Heart right ventricle (tissue), 16 donors: Measurements from ENCODE around the gene STMN3. TPM values are rescaled to one million over a fixed set of nuclear protein-coding genes. Genes with fewer than 3 reads are reported as not detected.

Experiments
- ATAC-seq, 8 donors: fragments of 200-7000 bp; cut with Tn5 transposase; one replicate each; pipeline ENCODE4 v1.9.1; 2020; ENCODE audit warnings: mild to moderate bottlenecking in 8 of 8, moderate library complexity in 8 of 8, moderate number of reproducible peaks in 1 of 8
- DNase-seq, 2 donors: peaks; one replicate each; pipeline ENCODE4 v3.0.0-alpha.2; 2020
- H3K27ac ChIP-seq, 10 donors: fragments of 200-600 bp; sonication (generic) in 2 of 10; one replicate each; pipeline versions ENCODE4 v1.5.0 to v1.8.0; 2020 to 2022; ENCODE audit warnings: mild to moderate bottlenecking in 3 of 10
- H3K27me3 ChIP-seq, 7 donors: fragments of 200-600 bp; one replicate each; pipeline ENCODE4 v1.8.0; 2021 to 2022; ENCODE audit warnings: mild to moderate bottlenecking in 2 of 7
- H3K36me3 ChIP-seq, 9 donors: fragments of 200-600 bp; sonication (generic) in 1 of 9; one replicate each; pipeline versions ENCODE4 v1.5.0 to v1.8.0; 2020 to 2022; ENCODE audit warnings: mild to moderate bottlenecking in 2 of 9
- H3K4me1 ChIP-seq, 9 donors: fragments of 200-600 bp; sonication (generic) in 1 of 9; one replicate each; pipeline versions ENCODE4 v1.5.0 to v1.8.0; 2020 to 2022; ENCODE audit warnings: mild to moderate bottlenecking in 4 of 9
- H3K4me3 ChIP-seq, 10 donors: fragments of 200-600 bp; sonication (generic) in 2 of 10; one replicate each; pipeline versions ENCODE4 v1.5.0 to v1.8.0; 2020 to 2022; ENCODE audit warnings: mild to moderate bottlenecking in 7 of 10, moderate library complexity in 2 of 10
- H3K9me3 ChIP-seq, 11 donors: fragments of 200-600 bp in 10 of 11; sonication (generic) in 2 of 11; one replicate each; pipeline versions ENCODE4 v1.5.0 to v1.8.0; 2013 to 2022; ENCODE audit warnings: mild to moderate bottlenecking in 2 of 11, control low read depth in 1 of 11, moderate library complexity in 1 of 11
- WGBS, 2 donors: extraction: QIAGEN DNeasy Blood & Tissue Kit; methylation state at CpG; one replicate each; pipeline ENCODE4 v1.1.7; 2013; ENCODE audit warnings: inconsistent platforms in 1 of 2; 5-methylcytosine and 5-hydroxymethylcytosine counted together
- intact Hi-C, 10 donors: fragments of 100-400 bp; cut with DNase I; formaldehyde crosslinking; loops; one replicate each; pipeline versions ENCODE4 v1.11.1 to v1.14.2; 2022
- polyA plus RNA-seq, 2 donors: library from polyadenylated mRNA; stranded (reverse); fragments of 200-250 nt; gene quantifications; one replicate each; pipeline ENCODE4 v1.2.3, GENCODE V29; 2013
- total RNA-seq, 10 donors: library from RNA; stranded (reverse); fragmentation: NEBNext Ultra II Directional in 3 of 10; extraction: Animal tissue kit (Norgen Biotek cat#: 25700) in 3 of 10; gene quantifications; one replicate each; pipeline versions ENCODE4 v1.2.1 to v1.2.4, GENCODE V29; 2021 to 2023
- TF ChIP-seq, protein P1 (sequence below), 9 donors: fragments of 200-600 bp; sonication (generic) in 2 of 9; IDR thresholded peaks; one replicate each; pipeline versions ENCODE4 v1.5.0 to v1.8.0; 2021 to 2022; ENCODE audit warnings: antibody characterized with exemption in 9 of 9, mild to moderate bottlenecking in 5 of 9, moderate library complexity in 1 of 9
- donor health status: Arrhythmogenic right ventricular cardiomyopathy.
- donor health status: ischemic (EF 13 %, LVEDD 7.1; RV severe dilation, severe dysfunction).
- donor health status: healthy with polysubstance abuse.
- donor health status: DM: no; HTN: yes; CAD: no.
- donor health status: DM: no; HTN: no; CAD: no.
- donor health status: ischemic (EF 25% LVEDD 6.9; RV normal size, moderate dysfunction).
- donor health status: ischemic (EF 25% LVEDD 5.7; RV mildly dilated, moderate dysfunction).
- donor health status: healthy.
- donor health status: DM: yes; HTN: yes; CAD: no.
- donor health status: Ischemic cardiomyopathy.
- donor health status: ischemic (EF 35%, LVEDD 5.7; RV mildly dilated, moderate dysfunction).
- donor health status: nonischemic (EF 11% LVEDD 7.7; RV severe dilation, severe dysfunction).
- donor health status: DM: yes; HTN: yes; CAD: no.
- donor health status: PGD.
- donor health status: ischemic (EF 29% LVEDD 5.4; RV normal size, mild dysfunction).
- donor health status: nonischemic (EF 23%, LVEDD 6.1; RV moderate dilation, normal function).

The STMN3 gene
- total and polyA plus RNA-seq, 12 donors, result 1.7 to 9.9 (median 3.9) TPM

GRCh38 chr20:63664143-63664851, 11.1 kb upstream of the STMN3 start:
- Histone ChIP-seq H3K27me3 (no peaks in the 10 kb centered on the region), H3K27ac (no peak overlapping the region), H3K36me3 (peaks cover 0 to 87% (median 22%) of the 10 kb centered on the region in 9 donors), H3K4me3 (no peak overlapping the region), H3K4me1 (peaks cover 2 to 9% (median 6%) of the 10 kb centered on the region in 9 donors), H3K9me3 (no peaks in the 10 kb centered on the region)
- no peak for DNase-seq
- peak in 1 of 8 donors; percentile 4 for ATAC-seq
- WGBS, 2 donors, result 90 to 92% methylated on average over 20 to 22 of the region's 22 CpGs
- intact Hi-C loops, result no loop called here
- TF ChIP-seq, protein P1, sequence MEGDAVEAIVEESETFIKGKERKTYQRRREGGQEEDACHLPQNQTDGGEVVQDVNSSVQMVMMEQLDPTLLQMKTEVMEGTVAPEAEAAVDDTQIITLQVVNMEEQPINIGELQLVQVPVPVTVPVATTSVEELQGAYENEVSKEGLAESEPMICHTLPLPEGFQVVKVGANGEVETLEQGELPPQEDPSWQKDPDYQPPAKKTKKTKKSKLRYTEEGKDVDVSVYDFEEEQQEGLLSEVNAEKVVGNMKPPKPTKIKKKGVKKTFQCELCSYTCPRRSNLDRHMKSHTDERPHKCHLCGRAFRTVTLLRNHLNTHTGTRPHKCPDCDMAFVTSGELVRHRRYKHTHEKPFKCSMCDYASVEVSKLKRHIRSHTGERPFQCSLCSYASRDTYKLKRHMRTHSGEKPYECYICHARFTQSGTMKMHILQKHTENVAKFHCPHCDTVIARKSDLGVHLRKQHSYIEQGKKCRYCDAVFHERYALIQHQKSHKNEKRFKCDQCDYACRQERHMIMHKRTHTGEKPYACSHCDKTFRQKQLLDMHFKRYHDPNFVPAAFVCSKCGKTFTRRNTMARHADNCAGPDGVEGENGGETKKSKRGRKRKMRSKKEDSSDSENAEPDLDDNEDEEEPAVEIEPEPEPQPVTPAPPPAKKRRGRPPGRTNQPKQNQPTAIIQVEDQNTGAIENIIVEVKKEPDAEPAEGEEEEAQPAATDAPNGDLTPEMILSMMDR (IDR thresholded peaks at IDR 0.05), result no peak

- no peak for ATAC-seq
- peaks cover 5 to 14% (median 12%) of the 10 kb centered on the region in 9 donors for H3K4me1 ChIP-seq
- 92 to 93% methylated on average over 23 to 26 of the region's 26 CpGs for WGBS, 2 donors
- DNase-seq, result no peak
- TF ChIP-seq, protein P1 (IDR thresholded peaks at IDR 0.05), result no peak
- no peak overlapping the region for H3K27ac ChIP-seq
- H3K4me3 ChIP-seq, result no peak overlapping the region
- no peaks in the 10 kb centered on the region for H3K9me3 ChIP-seq
- intact Hi-C loops, result no loop called here
- peaks cover 0 to 79% (median 21%) of the 10 kb centered on the region in 9 donors for H3K36me3 ChIP-seq
- H3K27me3 ChIP-seq, result no peaks in the 10 kb centered on the region
Measured at GRCh38 chr20:63663332-63664066, 10.3 kb upstream of the STMN3 start.

DNA sequence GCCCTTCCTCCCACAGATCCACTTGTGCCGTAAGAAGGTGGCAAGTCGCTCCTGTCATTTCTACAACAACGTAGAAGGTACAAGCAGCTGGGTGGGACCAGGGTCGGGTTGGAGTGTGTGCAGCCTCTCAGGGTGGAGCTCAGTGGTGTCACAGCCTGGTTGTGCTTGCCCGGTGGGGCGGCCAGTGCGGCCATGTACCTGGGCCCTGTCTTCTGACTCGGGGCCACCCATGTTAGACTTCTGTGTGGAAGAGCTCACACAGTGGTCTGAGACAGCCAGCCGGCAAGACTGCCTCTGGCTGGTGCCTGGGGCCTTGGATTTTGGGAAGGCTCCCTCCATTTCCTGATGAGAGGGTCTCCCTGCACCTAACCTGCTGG, 9.6 kb upstream of the STMN3 start:
- ATAC-seq (no peak), DNase-seq (no peak)
- Histone ChIP-seq H3K9me3 (no peaks in the 10 kb centered on the region), H3K27ac (no peak overlapping the region), H3K4me1 (peaks cover 5 to 17% (median 14%) of the 10 kb centered on the region in 9 donors), H3K27me3 (no peaks in the 10 kb centered on the region), H3K36me3 (peaks cover 0 to 72% (median 16%) of the 10 kb centered on the region in 9 donors), H3K4me3 (no peak overlapping the region)
- TF ChIP-seq, protein P1 (IDR thresholded peaks at IDR 0.05), result no peak
- WGBS, 2 donors, result 94 to 95% methylated on average over 9 of the region's 9 CpGs
- intact Hi-C loops, result no loop called here

GRCh38 chr20:63661959-63662812, 9.0 kb upstream of the STMN3 start:
- H3K27ac ChIP-seq, result no peak overlapping the region
- TF ChIP-seq, protein P1 (IDR thresholded peaks at IDR 0.05), result no peak
- ATAC-seq, result no peak
- DNase-seq, result no peak
- H3K4me3 ChIP-seq, result no peak overlapping the region
- WGBS, 2 donors, result 92 to 95% methylated on average over 33 of the region's 33 CpGs
- no peaks in the 10 kb centered on the region for H3K9me3 ChIP-seq
- H3K27me3 ChIP-seq, result no peaks in the 10 kb centered on the region
- H3K36me3 ChIP-seq, result peaks cover 0 to 66% (median 11%) of the 10 kb centered on the region in 9 donors
- H3K4me1 ChIP-seq, result peaks cover 8 to 23% (median 20%) of the 10 kb centered on the region in 9 donors
- intact Hi-C loops, result no loop called here
